PC-3 (cell line): ENCODE results near the gene SCN10A. TPM values are rescaled to one million over a fixed set of nuclear protein-coding genes. Genes with fewer than 3 reads are reported as not detected.

Experiments
- ATAC-seq: fragments of 200-7000 bp; cut with Tn5 transposase; 2 replicates; pipeline ENCODE4 v1.9.1; 2020; ENCODE audit warnings: mild to moderate bottlenecking, moderate library complexity
- BruUV-seq: library from RNA; stranded (reverse); fragments of 400-500 nt; replicated peaks from 2 replicates; lab custom pipeline; 2021; lab: Mats Ljungman, UMichigan
- CTCF ChIA-PET: fragments of 300-600 bp; sonication (Branson Sonifier 250); formaldehyde crosslinking; loops from one replicate; lab custom pipeline; 2022; ENCODE audit warnings: antibody characterized with exemption; lab: Charles Lee
- POLR2A ChIA-PET: fragments of 300-600 bp; sonication (Branson Sonifier 250); formaldehyde crosslinking; loops from one replicate; lab custom pipeline; 2022; ENCODE audit warnings: antibody characterized with exemption; ENCODE audit not compliant: unreplicated experiment; lab: Charles Lee
- DNase-seq: peaks from one replicate; pipeline ENCODE4 v3.0.0-alpha.2; 2015
- H2AFZ ChIP-seq: fragments of 300-600 bp; sonication (generic); 2 replicates; pipeline ENCODE4 v1.6.0; 2016; ENCODE audit warnings: antibody characterized with exemption, low read length
- H3F3A ChIP-seq: fragments of 300-600 bp; sonication (generic); one replicate; pipeline ENCODE4 v1.6.0; 2017; ENCODE audit warnings: antibody characterized with exemption, low read length, control low read depth, mild to moderate bottlenecking; ENCODE audit not compliant: unreplicated experiment
- H3K27ac ChIP-seq: fragments of 300-600 bp; sonication (generic); 2 replicates; pipeline ENCODE4 v1.5.1; 2016; ENCODE audit warnings: mild to moderate bottlenecking, low read length
- H3K27me3 ChIP-seq: fragments of 300-600 bp; sonication (generic); 2 replicates; pipeline ENCODE4 v1.6.1; 2016; ENCODE audit warnings: low read length, mixed read lengths
- H3K36me3 ChIP-seq: fragments of 300-600 bp; sonication (generic); 2 replicates; pipeline ENCODE4 v1.6.1; 2016; ENCODE audit warnings: low read depth, mixed run types, low read length, mixed read lengths
- H3K4me1 ChIP-seq: fragments of 300-600 bp; sonication (generic); 2 replicates; pipeline ENCODE4 v1.5.1; 2016; ENCODE audit warnings: low read length; ENCODE audit not compliant: insufficient read depth
- H3K4me2 ChIP-seq: fragments of 300-600 bp; sonication (generic); 2 replicates; pipeline ENCODE4 v1.6.0; 2016; ENCODE audit warnings: low read length
- H3K4me3 ChIP-seq: fragments of 300-600 bp; sonication (generic); 2 replicates; pipeline ENCODE4 v1.5.1; 2016; ENCODE audit warnings: mild to moderate bottlenecking, low read length, mixed read lengths
- H3K79me2 ChIP-seq: fragments of 300-600 bp; sonication (generic); 2 replicates; pipeline ENCODE4 v1.6.1; 2017; ENCODE audit warnings: low read length, mixed read lengths
- H3K9ac ChIP-seq: fragments of 300-600 bp; sonication (generic); 2 replicates; pipeline ENCODE4 v1.6.0; 2016; ENCODE audit warnings: mild to moderate bottlenecking, low read length
- H3K9me2 ChIP-seq: fragments of 300-600 bp; sonication (generic); replicated peaks from 2 replicates; pipeline ENCODE4 v1.6.1; 2016; ENCODE audit warnings: mixed run types, low read length, mixed read lengths
- H3K9me3 ChIP-seq: fragments of 300-600 bp; sonication (generic); 2 replicates; pipeline ENCODE4 v1.6.1; 2016; ENCODE audit warnings: low read length, mixed read lengths
- H4K20me1 ChIP-seq: fragments of 300-600 bp; sonication (generic); 2 replicates; pipeline ENCODE4 v1.6.1; 2016; ENCODE audit warnings: low read length, mixed read lengths
- CTCF ChIP-seq: fragments of 300-600 bp; sonication (generic); conservative IDR thresholded peaks from 2 replicates; pipeline ENCODE4 v1.5.1; 2017; ENCODE audit warnings: antibody characterized with exemption, low read depth, mild to moderate bottlenecking, low read length
- EZH2 ChIP-seq: fragments of 300-600 bp; sonication (generic); IDR thresholded peaks from one replicate; pipeline ENCODE4 v1.6.1; 2017; ENCODE audit warnings: antibody characterized with exemption, mild to moderate bottlenecking, low read length; ENCODE audit not compliant: unreplicated experiment
- EZH2phosphoT487 ChIP-seq: fragments of 300-600 bp; sonication (generic); IDR thresholded peaks from 2 replicates; pipeline ENCODE4 v1.6.1; 2018; ENCODE audit warnings: mild to moderate bottlenecking, antibody characterized with exemption, low read length, borderline replicate concordance
- intact Hi-C: fragments of 100-400 bp; cut with micrococcal nuclease; formaldehyde crosslinking; loops from 2 replicates; pipeline ENCODE4 v1.9.0; 2023
- total RNA-seq: library from RNA; depleted of rRNA; stranded (reverse); fragments of >200 nt; gene quantifications from 2 replicates; pipeline ENCODE4 v1.2.3, GENCODE V29; 2014

The SCN10A gene
- total RNA-seq, 1 experiment from 2014 or later = not detected

- intact Hi-C loops = loop anchor here (1.0 kb wide), 1 partner anchor 261 kb away; no protein-coding TSS in a partner anchor
- ChIA-PET POLR2A (interaction anchor here (0.6 kb wide), 1 partner anchor 93 kb away, joined by 3 read pairs; no protein-coding TSS in a partner anchor), CTCF (no interaction called here)
- no peaks in the 10 kb centered on the region for H3K79me2 ChIP-seq
- DNase-seq (peak; percentile 71), ATAC-seq (peak; percentile 49)
- H3K36me3 ChIP-seq = no peaks in the 10 kb centered on the region
- no peaks in the 10 kb centered on the region for H4K20me1 ChIP-seq
- no peak overlapping the region for H2AFZ ChIP-seq
- no peaks in the 10 kb centered on the region for H3K9me2 ChIP-seq
- H3K9me3 ChIP-seq = no peaks in the 10 kb centered on the region
- H3F3A ChIP-seq = no peaks in the 10 kb centered on the region
- no peak for TF ChIP-seq EZH2phosphoT487
- TF ChIP-seq CTCF = peak; percentile 83
- peaks cover 59% of the 10 kb centered on the region for H3K27me3 ChIP-seq
- no peaks in the 10 kb centered on the region for H3K4me1 ChIP-seq
- H3K4me2 ChIP-seq = no peak overlapping the region
- H3K27ac ChIP-seq = no peak overlapping the region
- no TSS peak for BruUV-seq
- H3K9ac ChIP-seq = no peak overlapping the region
- H3K4me3 ChIP-seq = no peak overlapping the region
Observed at GRCh38 chr3:38738630-38739395, 77.2 kb downstream of the SCN10A start.

GRCh38 chr3:38731522-38731921 is 84.5 kb downstream of the SCN10A start:
- Histone ChIP-seq H3K9me2 (no peaks in the 10 kb centered on the region), H3K9me3 (no peaks in the 10 kb centered on the region), H3K9ac (no peak overlapping the region), H3K27ac (no peak overlapping the region), H3K79me2 (no peaks in the 10 kb centered on the region), H3K4me3 (no peak overlapping the region), H3K36me3 (no peaks in the 10 kb centered on the region), H3F3A (no peaks in the 10 kb centered on the region), H3K27me3 (peaks cover 26% of the 10 kb centered on the region), H3K4me1 (no peaks in the 10 kb centered on the region; the same call in 1 of the 2 replicates), H2AFZ (no peak overlapping the region), H4K20me1 (no peaks in the 10 kb centered on the region), H3K4me2 (no peak overlapping the region)
- TF ChIP-seq EZH2 (no peak), CTCF (no peak), EZH2phosphoT487 (no peak)
- ChIA-PET CTCF (no interaction called here), POLR2A (no interaction called here)
- BruUV-seq = no TSS peak
- intact Hi-C loops = no loop called here
- no peak for ATAC-seq
- DNase-seq = no peak

GRCh38 chr3:38730281-38730680 is 85.7 kb downstream of the SCN10A start:
- Histone ChIP-seq H3K27ac (no peak overlapping the region), H3K4me2 (no peak overlapping the region), H3K4me1 (no peaks in the 10 kb centered on the region; the same call in 1 of the 2 replicates), H3K27me3 (peaks cover 27% of the 10 kb centered on the region; the same call in 1 of the 2 replicates), H3K79me2 (no peaks in the 10 kb centered on the region), H3K9ac (no peak overlapping the region), H3K9me3 (no peaks in the 10 kb centered on the region), H2AFZ (no peak overlapping the region), H3K36me3 (no peaks in the 10 kb centered on the region), H3K9me2 (no peaks in the 10 kb centered on the region), H3F3A (no peaks in the 10 kb centered on the region), H3K4me3 (no peak overlapping the region), H4K20me1 (no peaks in the 10 kb centered on the region)
- no TSS peak for BruUV-seq
- no peak for TF ChIP-seq CTCF
- no peak for TF ChIP-seq EZH2
- no peak for TF ChIP-seq EZH2phosphoT487
- no peak for ATAC-seq
- intact Hi-C loops = no loop called here
- DNase-seq = peak; percentile 48
- ChIA-PET CTCF (interaction anchor here (0.6 kb wide), 1 partner anchor 69 kb away, joined by 4 read pairs; no protein-coding TSS in a partner anchor), POLR2A (no interaction called here)
